HCT116 (cell line): ENCODE measurements around the gene ANXA2R. TPM values are rescaled to one million over a fixed set of nuclear protein-coding genes. Genes with fewer than 3 reads are reported as not detected.

Source experiments
- ATAC-seq: fragments of 200-7000 bp; cut with Tn5 transposase; 2 replicates; pipeline ENCODE4 v1.9.1; 2020; ENCODE audit warnings: mild to moderate bottlenecking, moderate library complexity
- BruUV-seq: library from RNA; stranded (reverse); fragments of 400-500 nt; replicated peaks from 2 replicates; lab custom pipeline; 2021; lab: Mats Ljungman, UMichigan
- CTCF ChIA-PET: fragments of 300-600 bp; sonication (Branson Sonifier 250); formaldehyde crosslinking; loops from one replicate; lab custom pipeline; 2021; ENCODE audit warnings: antibody characterized with exemption; lab: Charles Lee
- POLR2A ChIA-PET: fragments of 300-600, 350-600 bp; sonication (Branson Sonifier 250); formaldehyde crosslinking; loops from one replicate; lab custom pipeline; 2021; ENCODE audit warnings: antibody characterized with exemption; lab: Charles Lee
- RAD21 ChIA-PET, 2 experiments: fragments of 300-600 bp; sonication (Branson Sonifier 250); formaldehyde crosslinking; loops; one replicate each; lab custom pipeline; 2023; ENCODE audit warnings: low total read pairs in 2 of 2; ENCODE audit not compliant: uncharacterized antibody in 2 of 2, unreplicated experiment in 2 of 2, low non-redundant PET in 1 of 2; lab: Charles Lee
- DNase-seq: peaks from one replicate; pipeline ENCODE4 v3.0.0-alpha.2; 2010; ENCODE audit warnings: low read depth, low spot score
- H2AFZ ChIP-seq: fragments of 200-600 bp; shearing (Covaris generic), sonication (generic); 2 replicates; pipeline ENCODE4 v1.6.1; 2017; ENCODE audit warnings: low read depth, mixed run types, mixed read lengths, antibody characterized with exemption, low read length; ENCODE audit not compliant: poor library complexity, severe bottlenecking
- H3K27ac ChIP-seq: 2 replicates; pipeline ENCODE4 v1.5.1; 2012; ENCODE audit warnings: low read depth, low read length
- H3K27me3 ChIP-seq: fragments of 200-600 bp; sonication (generic); 2 replicates; pipeline ENCODE4 v1.6.1; 2016; ENCODE audit warnings: mixed run types, low read length, mixed read lengths; ENCODE audit not compliant: insufficient read depth
- H3K36me3 ChIP-seq, 2 experiments: fragments of 200-500 bp in 1 of 2; fragments of 200-600 bp in 1 of 2; sonication (Bioruptor generic) in 1 of 2; sonication (generic) in 1 of 2; 2 replicates each; pipeline versions ENCODE4 v1.5.1 to v1.6.1; 2014 to 2016; ENCODE audit warnings: low read length in 2 of 2, inconsistent platforms in 1 of 2, mixed read lengths in 1 of 2, mixed run types in 1 of 2; ENCODE audit not compliant: insufficient read depth in 2 of 2, control insufficient read depth in 1 of 2
- H3K4me1 ChIP-seq, 2 experiments: fragments of 200-600 bp in 1 of 2; sonication (generic) in 1 of 2; 2 replicates each; pipeline versions ENCODE4 v1.5.1 to v1.6.1; 2012 to 2017; ENCODE audit warnings: low read length in 2 of 2, inconsistent platforms in 1 of 2, mild to moderate bottlenecking in 1 of 2, mixed read lengths in 1 of 2, mixed run types in 1 of 2, moderate library complexity in 1 of 2; ENCODE audit not compliant: insufficient read depth in 2 of 2, control insufficient read depth in 1 of 2
- H3K4me2 ChIP-seq: fragments of 200-600 bp; sonication (generic); 2 replicates; pipeline ENCODE4 v1.6.1; 2017; ENCODE audit warnings: mixed run types, low read length, mixed read lengths
- H3K4me3 ChIP-seq, 2 experiments: fragments of 200-600 bp in 1 of 2; sonication (generic) in 1 of 2; replicated peaks in 1 of 2; 2 replicates each; pipeline ENCODE4 v1.5.1; 2011 to 2016; ENCODE audit warnings: low read length in 2 of 2, control low read depth in 1 of 2, low read depth in 1 of 2, mild to moderate bottlenecking in 1 of 2, mixed read lengths in 1 of 2, mixed run types in 1 of 2
- H3K79me2 ChIP-seq: fragments of 200-600 bp; sonication (generic); 2 replicates; pipeline ENCODE4 v1.6.1; 2017; ENCODE audit warnings: mild to moderate bottlenecking, mixed run types, low read length, moderate library complexity, mixed read lengths; ENCODE audit not compliant: insufficient read depth
- H3K9ac ChIP-seq: fragments of 200-600 bp; sonication (generic); 2 replicates; pipeline ENCODE4 v1.6.1; 2016; ENCODE audit warnings: low read length, mixed read lengths
- H3K9me2 ChIP-seq: fragments of 200-600 bp; sonication (generic), shearing (Covaris generic); 2 replicates; pipeline ENCODE4 v1.6.1; 2017; ENCODE audit warnings: mixed run types, mild to moderate bottlenecking, moderate library complexity; ENCODE audit not compliant: insufficient read depth
- H3K9me3 ChIP-seq, 2 experiments: fragments of 200-500 bp in 1 of 2; fragments of 200-600 bp in 1 of 2; sonication (Bioruptor generic) in 1 of 2; sonication (generic) in 1 of 2; 2 replicates each; pipeline ENCODE4 v1.6.1; 2014 to 2017; ENCODE audit warnings: low read length in 2 of 2, mixed read lengths in 2 of 2, inconsistent platforms in 1 of 2, low read depth in 1 of 2, mild to moderate bottlenecking in 1 of 2, mixed run types in 1 of 2, moderate library complexity in 1 of 2; ENCODE audit not compliant: control insufficient read depth in 1 of 2, insufficient read depth in 1 of 2
- H4K20me1 ChIP-seq: fragments of 200-600 bp; sonication (generic), shearing (Covaris generic); 2 replicates; pipeline ENCODE4 v1.6.1; 2017; ENCODE audit warnings: mixed run types, mild to moderate bottlenecking, moderate library complexity; ENCODE audit not compliant: insufficient read depth
- ATF3 ChIP-seq: IDR thresholded peaks from 2 replicates; pipeline ENCODE4 v1.6.1; 2012
- CTCF ChIP-seq, 3 experiments: fragments of 200-600 bp in 1 of 3; sonication (generic) in 1 of 3; IDR thresholded peaks in 2 of 3; conservative IDR thresholded peaks in 1 of 3; 2 replicates each; pipeline ENCODE4 v1.5.1; 2012 to 2017; ENCODE audit warnings: low read depth in 2 of 3, low read length in 2 of 3, antibody characterized with exemption in 1 of 3, borderline replicate concordance in 1 of 3, control low read depth in 1 of 3, mild to moderate bottlenecking in 1 of 3, mixed read lengths in 1 of 3, mixed run types in 1 of 3, moderate library complexity in 1 of 3; ENCODE audit not compliant: insufficient read depth in 1 of 3
- ELF1 ChIP-seq: IDR thresholded peaks from 2 replicates; pipeline ENCODE4 v1.6.1; 2012; ENCODE audit warnings: low read depth, borderline replicate concordance
- EZH2phosphoT487 ChIP-seq: fragments of 200-600 bp; IDR thresholded peaks from 2 replicates; pipeline ENCODE4 v1.6.1; 2018; ENCODE audit warnings: antibody characterized with exemption, borderline replicate concordance
- FOSL1 ChIP-seq: IDR thresholded peaks from 2 replicates; pipeline ENCODE4 v1.6.1; 2012; ENCODE audit warnings: low read depth
- JUND ChIP-seq: IDR thresholded peaks from 2 replicates; pipeline ENCODE4 v1.6.1; 2012
- POLR2A ChIP-seq: IDR thresholded peaks from 2 replicates; pipeline ENCODE4 v1.7.0; 2011; ENCODE audit warnings: borderline replicate concordance; ENCODE audit not compliant: insufficient read depth, insufficient read length; ENCODE audit errors: extremely low read depth
- POLR2AphosphoS5 ChIP-seq: IDR thresholded peaks from 2 replicates; pipeline ENCODE4 v1.6.1; 2011; ENCODE audit warnings: mild to moderate bottlenecking, low read depth, low read length, moderate library complexity
- SIN3A ChIP-seq: IDR thresholded peaks from 2 replicates; pipeline ENCODE4 v1.6.1; 2012; ENCODE audit warnings: low read depth
- SRF ChIP-seq: IDR thresholded peaks from 2 replicates; pipeline ENCODE4 v1.6.1; 2012; ENCODE audit warnings: low read depth
- TCF7L2 ChIP-seq: IDR thresholded peaks from 2 replicates; pipeline ENCODE4 v1.7.0; 2011; ENCODE audit warnings: borderline replicate concordance, inconsistent platforms; ENCODE audit not compliant: insufficient read depth, insufficient read length; ENCODE audit errors: extremely low read depth
- ZFX ChIP-seq: fragments of 450-650 bp; IDR thresholded peaks from 2 replicates; pipeline ENCODE4 v1.6.1; 2017
- ZNF274 ChIP-seq: fragments of 200-500 bp; sonication (Bioruptor generic); IDR thresholded peaks from 2 replicates; pipeline ENCODE4 v1.6.1; 2014; ENCODE audit warnings: mild to moderate bottlenecking, low read depth, low read length, inconsistent platforms
- intact Hi-C: fragments of 100-400 bp; cut with micrococcal nuclease; formaldehyde crosslinking; loops from 2 replicates; pipeline ENCODE4 v1.10.0; 2022
- total RNA-seq: library from RNA; stranded (reverse); gene quantifications from one replicate; pipeline ENCODE4 v1.2.1, GENCODE V29; 2021; ENCODE audit not compliant: unreplicated experiment
- TF ChIP-seq, protein P1 (sequence below): IDR thresholded peaks from 2 replicates; pipeline ENCODE4 v1.6.1; 2012

Gene ANXA2R
- total RNA-seq, 1 experiment from 2014 or later = 0.37 TPM

DNA sequence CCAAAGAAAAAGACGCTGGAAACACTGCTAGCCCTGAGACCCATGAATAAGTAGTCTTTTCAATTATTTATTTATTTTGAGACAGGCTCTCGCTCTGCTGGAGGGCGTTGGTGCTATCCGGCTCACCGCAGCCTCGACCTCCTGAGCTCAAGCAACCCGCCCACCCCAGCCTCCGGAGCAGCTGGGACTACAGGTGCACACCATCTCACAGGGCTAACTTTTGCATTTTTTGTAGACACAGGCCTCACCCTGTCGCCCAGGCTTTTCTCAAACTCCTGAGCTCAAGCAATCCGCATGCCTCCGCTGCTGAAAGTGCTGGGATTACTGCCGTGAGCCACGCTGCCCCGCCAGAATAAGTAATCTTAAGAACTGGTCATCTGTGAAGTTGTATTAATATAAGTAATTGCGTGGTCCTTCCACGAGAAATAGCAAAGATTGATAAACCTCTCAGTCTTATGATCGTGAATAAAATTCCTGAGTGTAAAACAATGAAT lies 1.6 kb downstream of the ANXA2R start:
- H3K79me2 ChIP-seq = no peaks in the 10 kb centered on the region

DNA sequence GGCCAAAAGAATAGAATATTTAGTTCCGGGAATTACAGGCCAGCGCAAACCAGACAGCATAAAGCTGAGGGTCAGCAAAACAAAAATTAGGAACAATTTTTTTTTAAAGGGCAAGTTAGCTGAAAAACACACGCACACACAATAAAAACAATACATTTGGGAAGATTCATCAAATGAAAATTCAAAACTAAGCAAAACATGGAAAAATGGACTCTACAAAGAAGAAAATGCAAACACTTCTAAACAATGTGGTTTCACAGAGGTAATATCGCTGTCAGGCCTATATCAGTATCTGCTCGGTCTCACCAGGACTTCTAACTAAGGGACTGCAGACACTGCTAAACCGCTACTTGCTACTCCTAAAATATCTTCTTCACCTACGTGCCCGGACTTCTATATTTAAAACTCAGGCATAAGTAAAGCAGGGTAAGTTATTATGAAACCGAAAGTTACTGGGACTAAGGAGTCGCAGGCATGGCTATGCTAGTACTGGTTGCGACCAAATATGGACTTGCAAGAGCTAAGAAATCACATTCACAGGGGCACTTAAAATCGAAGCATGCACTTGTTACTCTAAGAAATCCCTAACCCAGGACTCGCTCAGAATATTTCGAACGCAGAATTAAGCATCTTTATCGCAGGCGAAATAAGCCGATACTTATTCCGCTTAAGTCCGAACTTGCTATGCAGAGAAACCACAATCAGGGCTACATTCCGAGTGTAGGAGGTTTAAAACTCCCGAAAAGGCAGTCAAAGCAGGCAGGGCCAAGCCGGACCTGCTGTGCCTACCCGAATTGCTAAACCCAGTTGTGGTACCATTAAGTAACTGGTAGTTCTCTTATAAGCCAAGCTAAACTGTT lies 2.3 kb downstream of the ANXA2R start:
- Histone ChIP-seq H3K4me2 (no peak overlapping the region), H2AFZ (no peak overlapping the region), H3K27me3 (no peaks in the 10 kb centered on the region), H3K27ac (no peak overlapping the region), H3K4me3 (no peak overlapping the region), H4K20me1 (no peaks in the 10 kb centered on the region), H3K9me3 (no peaks in the 10 kb centered on the region), H3K36me3 (no peaks in the 10 kb centered on the region), H3K9ac (no peak overlapping the region), H3K4me1 (peaks cover 0 to 41% of the 10 kb centered on the region in 2 experiments; a peak in 3 of 4 replicates), H3K79me2 (no peaks in the 10 kb centered on the region), H3K9me2 (no peaks in the 10 kb centered on the region)
- intact Hi-C loops = loop anchor here (5.0 kb wide), 1 partner anchor 759 kb away; no protein-coding TSS in a partner anchor
- no peak for DNase-seq
- ATAC-seq = no peak
- RAD21 ChIA-PET = no interaction called here
- TF ChIP-seq ATF3 (no peak), ELF1 (no peak), CTCF (IDR thresholded peaks at IDR 0.05 in 2 of 3, conservative IDR thresholded peaks at IDR 0.05 in 1 of 3; ENCODE audit: borderline replicate concordance in 1 of 3, insufficient read depth in 1 of 3, low read depth in 2 of 3, low read length in 2 of 3) (no peak), JUND (no peak), EZH2phosphoT487 (no peak), SRF (no peak)
- TF ChIP-seq, protein P1, sequence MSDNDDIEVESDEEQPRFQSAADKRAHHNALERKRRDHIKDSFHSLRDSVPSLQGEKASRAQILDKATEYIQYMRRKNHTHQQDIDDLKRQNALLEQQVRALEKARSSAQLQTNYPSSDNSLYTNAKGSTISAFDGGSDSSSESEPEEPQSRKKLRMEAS = no peak
- POLR2A ChIA-PET = no interaction called here
- no TSS peak for BruUV-seq
- CTCF ChIA-PET = interaction anchor here (3.1 kb wide), 1 partner anchor 19 kb away, joined by 11 read pairs; no protein-coding TSS in a partner anchor

More for the DNA sequence above, 1.6 kb downstream of the ANXA2R start:
- Histone ChIP-seq H3K9ac (no peak overlapping the region), H3K36me3 (no peaks in the 10 kb centered on the region), H2AFZ (no peak overlapping the region), H3K4me2 (peak overlapping the region; percentile 81), H3K27me3 (no peaks in the 10 kb centered on the region), H3K27ac (no peak overlapping the region), H3K4me1 (peaks cover 0 to 47% of the 10 kb centered on the region in 2 experiments; a peak in 3 of 4 replicates), H3K9me2 (no peaks in the 10 kb centered on the region), H4K20me1 (no peaks in the 10 kb centered on the region), H3K4me3 (no peak overlapping the region; a peak in 1 of 4 replicates), H3K9me3 (no peaks in the 10 kb centered on the region)
- ChIA-PET RAD21 (no interaction called here), CTCF (interaction anchor here (0.9 to 3.1 kb wide), 2 partner anchors 19 to 125 kb away, joined by 3 to 11 read pairs; no protein-coding TSS in a partner anchor), POLR2A (interaction anchor here (1.0 kb wide), 1 partner anchor 8 kb away, joined by 3 read pairs; no protein-coding TSS in a partner anchor)
- intact Hi-C loops = loop anchor here (5.0 kb wide), 1 partner anchor 759 kb away; no protein-coding TSS in a partner anchor
- no peak for TF ChIP-seq POLR2A
- no peak for TF ChIP-seq FOSL1
- TF ChIP-seq, protein P1 = no peak
- no peak for TF ChIP-seq TCF7L2
- no peak for TF ChIP-seq ZNF274
- TF ChIP-seq SIN3A = no peak
- no peak for TF ChIP-seq ELF1
- TF ChIP-seq ZFX = no peak
- TF ChIP-seq POLR2AphosphoS5 = no peak
- ATAC-seq (no peak), DNase-seq (no peak)
- no TSS peak for BruUV-seq
